Activated CD4-positive, alpha-beta T cell treated with anti-CD3 and anti-CD28 coated beads, Interleukin-2, amount 10 ng/mL, durations not matched to agents 7 days and 5 days (primary cell): ENCODE data around the gene RERE. TPM values are rescaled to one million over a fixed set of nuclear protein-coding genes. Genes with fewer than 3 reads are reported as not detected.

ENCODE experiments used
- CTCF ChIA-PET: fragments of 350-600 bp; sonication (Branson Sonifier 250); formaldehyde crosslinking; loops from one replicate; lab custom pipeline; 2021; ENCODE audit warnings: antibody characterized with exemption; lab: Charles Lee
- POLR2A ChIA-PET: fragments of 350-600 bp; sonication (Branson Sonifier 250); formaldehyde crosslinking; loops from one replicate; lab custom pipeline; 2021; ENCODE audit warnings: antibody characterized with exemption; lab: Charles Lee
- DNase-seq: peaks from one replicate; pipeline ENCODE4 v3.0.0-alpha.2; 2020
- H3K27ac Mint-ChIP-seq: one replicate; pipeline ENCODE4 v1.8.0; 2021; ENCODE audit warnings: mild to moderate bottlenecking, moderate library complexity, mixed read lengths
- H3K27me3 Mint-ChIP-seq: one replicate; pipeline ENCODE4 v1.8.0; 2021; ENCODE audit warnings: mixed read lengths
- H3K36me3 Mint-ChIP-seq: one replicate; pipeline ENCODE4 v1.8.0; 2021; ENCODE audit warnings: low read depth, mixed read lengths
- H3K4me1 Mint-ChIP-seq: one replicate; pipeline ENCODE4 v1.8.0; 2021; ENCODE audit warnings: mixed read lengths
- H3K4me3 Mint-ChIP-seq: one replicate; pipeline ENCODE4 v1.8.0; 2021; ENCODE audit warnings: mild to moderate bottlenecking, moderate library complexity, mixed read lengths
- H3K9me3 Mint-ChIP-seq: one replicate; pipeline ENCODE4 v1.8.0; 2021; ENCODE audit warnings: mixed read lengths
- total RNA-seq, 2 experiments: library from RNA; stranded (reverse); gene quantifications; one replicate each; pipeline ENCODE4 v1.2.3, GENCODE V29; 2021

The RERE gene
- total RNA-seq, 2 experiments from 2014 or later, result 68.5 to 68.7 TPM

DNA sequence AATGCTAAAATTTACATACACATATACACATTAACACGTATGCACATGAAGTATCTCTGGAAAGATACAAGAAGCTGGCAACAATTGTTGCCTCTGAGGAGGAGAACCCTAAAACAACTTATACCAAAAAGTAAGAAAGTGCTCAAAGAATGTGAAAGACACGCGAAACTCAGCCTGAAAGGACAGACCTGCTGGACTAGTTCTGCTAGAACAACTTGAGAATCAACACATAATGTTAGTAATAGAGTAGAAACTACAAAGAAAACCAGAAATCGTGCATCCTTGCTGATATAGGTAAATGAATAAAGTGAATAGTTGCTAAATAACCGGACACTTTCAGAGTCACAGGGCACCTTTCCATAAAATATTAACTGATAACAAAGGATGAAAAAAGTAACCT, 242.5 kb downstream of the RERE start:
- H3K4me3 Mint-ChIP-seq, result no peak overlapping the region
- H3K27ac Mint-ChIP-seq, result no peak overlapping the region
- H3K9me3 Mint-ChIP-seq, result no peaks in the 10 kb centered on the region
- DNase-seq, result no peak
- ChIA-PET POLR2A (no interaction called here), CTCF (interaction anchor here (0.7 kb wide), 1 partner anchor 56 kb away, joined by 3 read pairs; no protein-coding TSS in a partner anchor)
- H3K27me3 Mint-ChIP-seq, result no peaks in the 10 kb centered on the region
- H3K4me1 Mint-ChIP-seq, result peaks cover 5% of the 10 kb centered on the region
- peaks cover 4% of the 10 kb centered on the region for H3K36me3 Mint-ChIP-seq

DNA sequence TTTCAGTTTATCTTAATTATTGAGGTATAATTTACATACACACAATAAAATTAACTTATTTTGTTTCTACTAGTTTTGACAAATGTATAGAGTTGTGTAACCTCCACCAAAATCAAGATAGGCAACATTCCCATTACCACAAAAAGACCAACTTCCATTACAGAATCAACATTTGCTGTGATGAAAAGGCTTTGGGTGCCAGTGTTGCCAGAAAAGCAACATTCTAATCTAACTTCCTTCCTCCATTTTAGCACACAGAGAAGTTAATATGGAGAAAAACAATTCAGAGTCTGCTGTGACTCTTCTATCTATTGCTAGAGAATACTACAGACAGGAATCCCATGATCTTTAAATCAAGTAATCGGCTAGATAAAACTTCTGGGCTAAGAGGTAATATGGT, 245.3 kb downstream of the RERE start:
- no peaks in the 10 kb centered on the region for H3K9me3 Mint-ChIP-seq
- no peak for DNase-seq
- ChIA-PET CTCF (no interaction called here), POLR2A (no interaction called here)
- peaks cover under 1% of the 10 kb centered on the region for H3K36me3 Mint-ChIP-seq
- H3K4me1 Mint-ChIP-seq, result peaks cover 6% of the 10 kb centered on the region
- H3K4me3 Mint-ChIP-seq, result no peak overlapping the region
- no peaks in the 10 kb centered on the region for H3K27me3 Mint-ChIP-seq
- H3K27ac Mint-ChIP-seq, result no peak overlapping the region

DNA sequence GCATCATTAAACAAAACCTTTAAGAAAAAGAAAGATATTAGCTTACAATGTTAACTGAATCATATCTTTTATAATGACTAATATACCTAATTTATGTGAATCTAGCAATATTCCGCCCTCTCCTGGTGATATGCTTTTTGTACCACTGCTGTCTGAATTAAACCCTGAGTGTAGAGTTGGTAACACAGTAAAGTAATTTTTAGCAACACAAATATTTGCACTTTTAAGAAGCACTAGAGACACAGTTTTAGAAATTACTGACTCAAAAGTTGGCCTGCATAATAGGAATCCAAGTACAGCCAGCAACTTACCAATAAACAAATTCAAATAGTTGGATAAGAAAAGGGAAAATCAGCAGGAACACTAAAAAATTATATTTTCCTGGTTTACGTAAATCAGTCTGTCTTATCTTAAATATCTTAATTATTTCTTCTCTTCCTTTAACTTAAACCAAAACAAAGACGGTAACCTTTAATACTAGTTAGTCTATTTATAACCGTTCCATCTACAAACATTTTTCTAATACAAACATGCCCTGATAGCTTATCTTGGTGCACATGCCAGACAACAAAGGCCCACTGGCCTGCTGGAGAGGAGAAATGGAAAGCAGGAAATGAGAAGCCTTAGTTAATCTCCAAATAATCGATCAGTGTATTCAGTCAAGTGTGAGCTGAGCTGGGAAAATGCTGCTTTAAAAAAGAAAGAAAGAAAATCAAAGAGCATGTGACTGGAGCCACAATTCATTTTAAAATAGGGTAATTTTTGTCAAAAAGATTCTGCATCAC, 246.0 kb downstream of the RERE start:
- CTCF ChIA-PET, result interaction anchor here (1.0 to 2.7 kb wide), 5 partner anchors 10 to 277 kb away, joined by 4 to 14 read pairs (median 5); no protein-coding TSS in a partner anchor
- Mint-ChIP-seq H3K27me3 (no peaks in the 10 kb centered on the region), H3K4me3 (no peak overlapping the region), H3K4me1 (peaks cover 7% of the 10 kb centered on the region), H3K36me3 (no peaks in the 10 kb centered on the region), H3K27ac (no peak overlapping the region), H3K9me3 (no peaks in the 10 kb centered on the region)
- DNase-seq, result no peak
- POLR2A ChIA-PET, result no interaction called here

DNA sequence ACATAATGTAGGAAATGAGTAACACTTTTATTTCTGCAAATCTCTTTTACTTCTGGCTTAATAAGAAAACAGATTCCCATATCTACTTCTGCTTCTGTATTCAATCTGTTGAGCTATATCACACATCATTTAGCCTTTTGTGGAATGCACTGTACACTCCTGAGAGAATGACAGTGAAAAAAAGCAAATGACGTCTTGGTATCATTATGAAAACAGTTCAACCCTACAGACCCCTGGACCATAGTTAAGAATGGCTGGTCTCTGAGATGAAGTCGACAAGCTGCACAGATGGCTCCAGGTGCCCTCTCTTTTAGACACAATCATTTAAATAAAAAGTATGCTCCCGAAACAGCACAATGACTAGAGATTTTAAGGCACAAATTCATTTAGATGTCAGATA, 247.0 kb downstream of the RERE start:
- H3K36me3 Mint-ChIP-seq, result no peaks in the 10 kb centered on the region
- H3K4me1 Mint-ChIP-seq, result peaks cover 7% of the 10 kb centered on the region
- POLR2A ChIA-PET, result no interaction called here
- H3K27me3 Mint-ChIP-seq, result no peaks in the 10 kb centered on the region
- CTCF ChIA-PET, result interaction anchor here (1.0 to 2.7 kb wide), 5 partner anchors 9 to 278 kb away, joined by 4 to 14 read pairs (median 5); no protein-coding TSS in a partner anchor
- no peak overlapping the region for H3K27ac Mint-ChIP-seq
- H3K9me3 Mint-ChIP-seq, result no peaks in the 10 kb centered on the region
- no peak for DNase-seq
- no peak overlapping the region for H3K4me3 Mint-ChIP-seq

DNA sequence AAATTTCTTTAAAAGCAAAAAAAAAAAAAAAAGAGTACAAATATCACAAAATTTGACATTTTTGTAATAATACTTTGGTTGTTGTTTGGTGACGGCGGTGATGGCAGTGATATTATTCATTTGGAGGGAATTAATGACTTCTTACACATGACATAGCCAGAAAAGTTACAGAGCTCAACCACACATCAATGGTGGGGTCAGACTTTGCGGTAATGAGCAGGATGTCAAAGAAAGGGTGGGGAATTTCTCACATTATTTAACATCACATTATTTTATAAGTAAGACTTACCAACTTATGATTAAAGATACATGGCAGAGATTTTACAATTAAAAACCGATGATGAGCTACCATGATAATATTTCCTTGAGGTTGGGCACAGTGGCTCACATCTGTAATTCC, 248.2 kb downstream of the RERE start:
- CTCF ChIA-PET, result interaction anchor here (0.6 to 2.7 kb wide), 3 partner anchors 8 to 257 kb away, joined by 4 to 14 read pairs (median 4); no protein-coding TSS in a partner anchor
- Mint-ChIP-seq H3K4me3 (no peak overlapping the region), H3K9me3 (no peaks in the 10 kb centered on the region), H3K27ac (no peak overlapping the region), H3K27me3 (no peaks in the 10 kb centered on the region), H3K4me1 (peaks cover 7% of the 10 kb centered on the region), H3K36me3 (no peaks in the 10 kb centered on the region)
- POLR2A ChIA-PET, result no interaction called here
- no peak for DNase-seq

DNA sequence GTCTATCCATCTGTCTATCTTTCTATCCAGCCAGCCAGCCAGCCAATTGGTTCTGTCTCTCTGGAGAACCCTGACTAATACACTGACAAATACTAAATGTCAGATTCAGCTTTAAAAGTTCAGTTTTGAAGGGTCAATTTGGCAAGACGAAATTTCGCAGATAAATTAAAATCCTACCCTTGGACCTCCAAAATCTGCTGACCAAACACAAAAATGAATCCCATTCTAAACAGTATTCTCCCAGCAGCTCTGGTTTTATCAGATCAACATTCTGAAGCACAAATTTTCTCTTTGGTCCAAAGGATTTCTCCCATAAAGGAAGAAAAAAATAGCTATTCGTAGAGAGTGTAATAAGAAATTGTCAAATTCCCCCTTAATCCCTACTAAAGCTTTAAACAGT, 248.6 kb downstream of the RERE start:
- H3K4me1 Mint-ChIP-seq, result peaks cover 7% of the 10 kb centered on the region
- H3K9me3 Mint-ChIP-seq, result no peaks in the 10 kb centered on the region
- H3K36me3 Mint-ChIP-seq, result no peaks in the 10 kb centered on the region
- no peak overlapping the region for H3K4me3 Mint-ChIP-seq
- no peak for DNase-seq
- H3K27ac Mint-ChIP-seq, result no peak overlapping the region
- H3K27me3 Mint-ChIP-seq, result no peaks in the 10 kb centered on the region
- ChIA-PET POLR2A (no interaction called here), CTCF (interaction anchor here (0.6 to 2.7 kb wide), 4 partner anchors 7 to 257 kb away, joined by 3 to 14 read pairs (median 4); no protein-coding TSS in a partner anchor)

DNA sequence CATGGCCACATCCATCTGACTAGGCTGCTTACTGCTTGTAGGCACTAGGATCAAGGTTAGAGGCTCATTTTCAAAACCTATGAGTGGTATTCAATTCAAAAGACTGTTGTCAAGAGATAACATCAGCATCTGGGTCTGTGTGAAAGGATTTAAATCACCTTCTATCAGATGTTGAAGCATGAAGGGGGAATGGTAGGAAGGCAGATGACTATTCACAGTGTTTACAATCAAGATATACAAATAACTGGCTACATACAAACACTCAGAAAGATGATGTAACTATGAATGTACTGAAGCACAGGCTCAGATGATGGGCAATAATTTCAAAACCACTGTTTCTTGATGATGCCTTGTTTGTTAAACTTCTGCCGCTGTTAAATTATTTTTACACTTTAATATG, 250.3 kb downstream of the RERE start:
- POLR2A ChIA-PET, result no interaction called here
- H3K27ac Mint-ChIP-seq, result no peak overlapping the region
- CTCF ChIA-PET, result no interaction called here
- DNase-seq, result no peak
- H3K9me3 Mint-ChIP-seq, result no peaks in the 10 kb centered on the region
- no peaks in the 10 kb centered on the region for H3K27me3 Mint-ChIP-seq
- H3K4me1 Mint-ChIP-seq, result peaks cover 9% of the 10 kb centered on the region
- no peak overlapping the region for H3K4me3 Mint-ChIP-seq
- no peaks in the 10 kb centered on the region for H3K36me3 Mint-ChIP-seq

DNA sequence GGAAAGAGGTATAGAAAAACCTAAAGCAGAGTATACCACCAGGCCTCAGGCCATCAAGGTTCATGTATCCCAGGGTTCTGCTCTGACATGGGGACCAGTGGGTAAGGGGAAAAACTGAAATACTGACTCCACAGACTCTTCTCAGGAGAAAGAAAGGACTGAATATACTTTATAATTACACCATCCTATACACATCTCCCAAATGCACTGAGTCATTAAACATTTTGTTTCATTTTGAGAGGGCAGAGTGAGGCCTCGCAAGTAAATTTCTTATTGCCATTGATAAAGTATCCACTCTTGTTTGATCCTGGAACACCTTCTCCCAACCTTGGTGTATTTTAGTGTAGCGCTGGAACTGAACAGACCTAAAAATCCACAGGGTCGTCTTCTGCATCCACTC, 251.6 kb downstream of the RERE start:
- POLR2A ChIA-PET, result no interaction called here
- no peaks in the 10 kb centered on the region for H3K9me3 Mint-ChIP-seq
- no peak for DNase-seq
- H3K27ac Mint-ChIP-seq, result no peak overlapping the region
- CTCF ChIA-PET, result interaction anchor here (0.6 to 2.1 kb wide), 2 partner anchors 31 to 283 kb away, joined by 4 to 6 read pairs; no protein-coding TSS in a partner anchor
- H3K4me1 Mint-ChIP-seq, result peaks cover 16% of the 10 kb centered on the region
- H3K4me3 Mint-ChIP-seq, result no peak overlapping the region
- no peaks in the 10 kb centered on the region for H3K27me3 Mint-ChIP-seq
- no peaks in the 10 kb centered on the region for H3K36me3 Mint-ChIP-seq

DNA sequence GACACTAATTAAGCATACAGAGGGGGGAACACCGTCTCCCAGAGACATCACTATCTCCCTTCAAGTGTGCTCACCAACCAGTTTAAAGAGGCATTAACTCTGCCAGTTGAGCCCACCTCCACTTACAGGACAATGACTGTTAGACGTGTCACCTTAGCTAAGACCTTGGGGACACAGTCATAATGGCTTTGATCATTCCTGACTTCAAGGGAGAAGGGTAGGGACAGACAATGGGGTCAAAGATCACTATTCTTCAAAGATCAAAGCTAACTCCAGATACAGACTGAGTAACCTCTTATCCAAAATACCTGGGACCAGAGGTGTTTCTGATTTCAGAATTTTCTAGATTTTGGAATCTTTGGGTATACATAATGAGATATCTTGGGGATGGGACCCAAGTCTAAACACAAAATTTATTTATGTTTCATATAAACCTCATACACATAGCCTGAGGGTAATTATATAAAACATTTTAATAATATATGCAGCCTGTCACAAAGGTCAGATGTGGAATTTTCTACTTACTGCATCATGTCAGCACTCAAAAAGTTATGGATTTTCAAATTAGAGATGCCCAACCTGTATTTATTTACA, 253.4 kb downstream of the RERE start:
- Mint-ChIP-seq H3K36me3 (no peaks in the 10 kb centered on the region), H3K27ac (no peak overlapping the region), H3K9me3 (no peaks in the 10 kb centered on the region), H3K4me3 (no peak overlapping the region), H3K27me3 (no peaks in the 10 kb centered on the region), H3K4me1 (peaks cover 28% of the 10 kb centered on the region)
- ChIA-PET CTCF (interaction anchor here (1.3 to 2.1 kb wide), 3 partner anchors 10 to 285 kb away, joined by 3 to 6 read pairs (median 4); no protein-coding TSS in a partner anchor), POLR2A (interaction anchor here (0.6 kb wide), 1 partner anchor 1607 kb away, joined by 3 read pairs; no protein-coding TSS in a partner anchor)
- DNase-seq, result no peak

DNA sequence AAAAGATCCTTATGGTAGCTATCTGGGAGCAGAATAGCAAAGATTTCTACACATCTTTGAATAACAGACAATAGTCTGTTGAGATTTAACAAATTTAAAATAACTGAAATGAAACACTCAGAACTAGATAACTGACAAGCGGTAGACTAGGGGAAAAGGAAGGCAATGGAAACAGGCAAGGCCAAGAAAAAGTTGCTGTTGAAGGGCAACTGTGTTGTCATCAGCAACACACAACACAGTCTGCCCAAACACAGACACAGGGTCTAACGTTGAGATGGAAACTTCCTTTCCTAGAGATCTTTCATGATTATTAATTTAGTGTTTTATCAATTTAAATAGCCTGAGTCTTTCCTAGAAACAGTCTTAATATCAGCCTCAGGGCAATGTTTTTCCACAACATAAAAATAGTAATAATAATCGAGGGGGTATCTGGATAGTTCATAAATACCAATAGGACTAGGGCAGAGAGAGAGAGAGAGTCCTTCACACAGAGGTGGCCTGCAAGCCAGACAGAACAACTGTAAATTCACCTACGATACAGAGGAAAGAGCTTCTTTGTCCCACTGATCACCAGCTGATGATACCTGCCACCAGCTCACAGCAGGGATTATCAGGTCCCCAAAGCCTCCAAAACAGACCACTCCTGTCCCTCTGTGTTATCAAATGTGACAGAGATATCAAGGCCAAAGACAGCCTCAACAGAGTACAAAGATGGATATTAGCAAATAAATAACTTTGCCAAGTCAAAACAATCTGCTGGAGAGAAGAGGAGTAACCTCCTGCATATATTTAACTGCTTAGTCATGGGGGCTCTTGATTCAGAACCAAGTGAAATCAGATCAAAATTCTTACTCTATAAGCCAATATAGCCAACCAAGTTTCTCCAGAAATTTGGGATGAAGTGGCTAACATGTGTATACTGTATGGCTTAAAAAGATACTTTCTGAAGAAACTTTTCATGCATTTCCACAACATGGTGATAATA, 254.3 kb downstream of the RERE start:
- CTCF ChIA-PET, result interaction anchor here (1.7 kb wide), 1 partner anchor 9 kb away, joined by 4 read pairs; no protein-coding TSS in a partner anchor
- Mint-ChIP-seq H3K27ac (no peak overlapping the region), H3K27me3 (no peaks in the 10 kb centered on the region)

DNA sequence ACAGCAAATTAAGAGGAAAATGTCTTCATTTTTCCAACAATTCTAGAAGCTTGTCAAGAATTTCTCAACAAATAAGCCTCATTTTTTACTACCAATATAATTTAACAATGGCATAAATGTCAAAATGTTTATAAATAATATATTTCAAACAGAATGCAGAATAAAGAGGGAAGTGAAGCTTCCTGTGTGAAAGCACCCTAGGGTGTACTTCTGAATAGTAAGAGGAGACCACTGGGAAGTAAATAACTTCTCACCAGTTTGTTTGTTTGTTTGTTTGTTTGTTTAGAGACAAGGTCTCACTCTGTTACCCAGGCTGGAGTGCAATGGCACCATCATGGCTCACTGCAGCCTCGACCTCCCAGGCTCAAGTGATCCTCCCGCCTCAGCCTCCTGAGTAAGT, 255.2 kb downstream of the RERE start:
- no peak overlapping the region for H3K4me3 Mint-ChIP-seq
- ChIA-PET POLR2A (no interaction called here), CTCF (interaction anchor here (0.6 to 2.0 kb wide), 7 partner anchors 8 to 230 kb away, joined by 3 to 14 read pairs (median 6); no protein-coding TSS in a partner anchor)
- DNase-seq, result no peak
- peaks cover 28% of the 10 kb centered on the region for H3K4me1 Mint-ChIP-seq
- no peaks in the 10 kb centered on the region for H3K36me3 Mint-ChIP-seq
- no peaks in the 10 kb centered on the region for H3K9me3 Mint-ChIP-seq
- H3K27me3 Mint-ChIP-seq, result no peaks in the 10 kb centered on the region
- no peak overlapping the region for H3K27ac Mint-ChIP-seq

More for the DNA sequence above, 254.3 kb downstream of the RERE start:
- Mint-ChIP-seq H3K4me1 (peaks cover 28% of the 10 kb centered on the region), H3K4me3 (no peak overlapping the region), H3K36me3 (no peaks in the 10 kb centered on the region), H3K9me3 (no peaks in the 10 kb centered on the region)
- DNase-seq, result no peak
- POLR2A ChIA-PET, result no interaction called here
